Nephron (organoid): ENCODE results near the gene DLGAP1.

ENCODE experiments used
- H3K27ac Mint-ChIP-seq, 3 experiments: 2 replicates each; pipeline ENCODE4 v1.8.0; 2020; ENCODE audit warnings: mixed read lengths in 3 of 3, mild to moderate bottlenecking in 2 of 3, moderate library complexity in 1 of 3
- H3K27me3 Mint-ChIP-seq: 2 replicates; pipeline ENCODE4 v1.8.0; 2021; ENCODE audit warnings: low read depth, mild to moderate bottlenecking, moderate library complexity, mixed read lengths
- H3K36me3 Mint-ChIP-seq: 2 replicates; pipeline ENCODE4 v1.8.0; 2020; ENCODE audit warnings: low read depth, mixed read lengths
- H3K4me1 Mint-ChIP-seq: 2 replicates; pipeline ENCODE4 v1.8.0; 2020; ENCODE audit warnings: mixed read lengths
- H3K4me3 Mint-ChIP-seq, 3 experiments: 2 replicates each; pipeline ENCODE4 v1.8.0; 2020; ENCODE audit warnings: mild to moderate bottlenecking in 3 of 3, mixed read lengths in 3 of 3, moderate library complexity in 2 of 3
- H3K9me3 Mint-ChIP-seq: 2 replicates; pipeline ENCODE4 v1.8.0; 2020; ENCODE audit warnings: mixed read lengths
- TF ChIP-seq, protein P1 (sequence below), 3 experiments: fragments of 200-600 bp; sonication (generic); IDR thresholded peaks; one replicate each; pipeline ENCODE4 v1.5.0; 2021; ENCODE audit warnings: antibody characterized with exemption in 3 of 3; ENCODE audit not compliant: unreplicated experiment in 3 of 3

The DLGAP1 gene

DNA sequence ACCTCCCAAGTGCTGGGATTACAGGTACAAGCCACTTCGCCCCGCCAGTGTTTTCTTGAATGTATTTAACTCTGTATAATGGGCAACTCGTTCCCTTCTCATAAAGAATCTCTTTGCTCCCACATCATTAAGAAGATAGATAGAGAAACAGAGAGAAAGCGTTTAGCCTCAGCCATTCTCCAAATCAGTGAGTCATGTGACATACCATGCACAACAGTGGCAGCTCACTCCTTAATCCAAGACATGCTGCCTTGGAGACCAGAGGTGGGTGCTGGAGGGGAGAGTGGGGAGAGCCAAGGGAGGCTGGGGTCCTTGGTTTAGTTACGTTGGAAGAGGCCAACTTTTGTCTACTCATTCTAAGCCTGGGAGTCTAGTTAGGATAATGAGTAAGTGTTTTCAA, 950.5 kb downstream of the DLGAP1 start:
- Mint-ChIP-seq H3K9me3 (no peaks in the 10 kb centered on the region), H3K27ac (no peak overlapping the region)

DNA sequence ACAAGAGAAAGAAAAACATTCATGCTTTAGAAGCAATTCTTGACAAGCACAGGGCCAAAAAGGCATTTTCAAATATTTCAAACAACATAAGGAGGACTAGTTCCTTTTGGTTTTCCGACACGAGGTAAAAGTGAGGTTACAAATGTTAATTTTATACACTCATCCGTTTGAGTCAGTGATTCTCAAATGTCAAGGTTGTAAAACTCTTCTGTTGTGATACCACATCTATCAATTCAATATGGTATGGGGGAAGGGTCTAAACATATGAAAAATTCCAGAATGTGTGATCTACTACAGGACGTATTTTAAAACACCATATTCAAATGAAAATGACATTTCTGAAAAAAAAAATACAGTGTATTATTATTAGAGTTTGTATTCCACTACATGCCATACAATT, 952.5 kb downstream of the DLGAP1 start:
- H3K27ac Mint-ChIP-seq, result peak overlapping the region in 1 of 3 experiments; percentile 28
- H3K4me3 Mint-ChIP-seq, result no peak overlapping the region
- H3K4me1 Mint-ChIP-seq, result peaks cover 13% of the 10 kb centered on the region
- no peaks in the 10 kb centered on the region for H3K9me3 Mint-ChIP-seq
- TF ChIP-seq, protein P1, sequence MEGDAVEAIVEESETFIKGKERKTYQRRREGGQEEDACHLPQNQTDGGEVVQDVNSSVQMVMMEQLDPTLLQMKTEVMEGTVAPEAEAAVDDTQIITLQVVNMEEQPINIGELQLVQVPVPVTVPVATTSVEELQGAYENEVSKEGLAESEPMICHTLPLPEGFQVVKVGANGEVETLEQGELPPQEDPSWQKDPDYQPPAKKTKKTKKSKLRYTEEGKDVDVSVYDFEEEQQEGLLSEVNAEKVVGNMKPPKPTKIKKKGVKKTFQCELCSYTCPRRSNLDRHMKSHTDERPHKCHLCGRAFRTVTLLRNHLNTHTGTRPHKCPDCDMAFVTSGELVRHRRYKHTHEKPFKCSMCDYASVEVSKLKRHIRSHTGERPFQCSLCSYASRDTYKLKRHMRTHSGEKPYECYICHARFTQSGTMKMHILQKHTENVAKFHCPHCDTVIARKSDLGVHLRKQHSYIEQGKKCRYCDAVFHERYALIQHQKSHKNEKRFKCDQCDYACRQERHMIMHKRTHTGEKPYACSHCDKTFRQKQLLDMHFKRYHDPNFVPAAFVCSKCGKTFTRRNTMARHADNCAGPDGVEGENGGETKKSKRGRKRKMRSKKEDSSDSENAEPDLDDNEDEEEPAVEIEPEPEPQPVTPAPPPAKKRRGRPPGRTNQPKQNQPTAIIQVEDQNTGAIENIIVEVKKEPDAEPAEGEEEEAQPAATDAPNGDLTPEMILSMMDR (IDR thresholded peaks at IDR 0.05; ENCODE audit: unreplicated experiment in 3 of 3), result no peak
- peaks cover 26% of the 10 kb centered on the region for H3K27me3 Mint-ChIP-seq
- no peaks in the 10 kb centered on the region for H3K36me3 Mint-ChIP-seq

More for the DNA sequence above, 950.5 kb downstream of the DLGAP1 start:
- Mint-ChIP-seq H3K4me1 (peaks cover 24% of the 10 kb centered on the region), H3K27me3 (peaks cover 14% of the 10 kb centered on the region), H3K36me3 (no peaks in the 10 kb centered on the region), H3K4me3 (no peak overlapping the region)
- TF ChIP-seq, protein P1 (IDR thresholded peaks at IDR 0.05; ENCODE audit: unreplicated experiment in 3 of 3), result no peak

DNA sequence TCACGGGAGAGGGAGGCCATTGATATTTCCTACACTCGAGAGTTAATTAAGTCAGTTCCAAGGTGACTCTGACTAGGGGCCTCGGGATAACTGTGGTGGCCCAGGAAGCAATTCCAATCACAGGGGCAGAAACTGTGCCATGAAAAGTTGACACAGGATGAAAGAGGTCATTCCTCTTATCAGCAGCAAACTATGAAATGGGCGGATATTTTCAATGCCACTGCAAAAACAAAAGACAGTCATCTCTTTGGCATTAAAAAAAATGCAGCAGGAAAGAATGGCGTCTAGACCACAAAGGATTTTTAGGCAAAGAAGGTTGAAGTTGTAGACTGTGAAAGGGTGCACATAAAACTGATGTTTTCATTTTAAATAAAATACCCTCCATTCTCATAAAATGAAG, 955.1 kb downstream of the DLGAP1 start:
- Mint-ChIP-seq H3K27me3 (peaks cover 27% of the 10 kb centered on the region), H3K27ac (no peak overlapping the region), H3K9me3 (no peaks in the 10 kb centered on the region), H3K4me3 (no peak overlapping the region), H3K36me3 (no peaks in the 10 kb centered on the region), H3K4me1 (peaks cover 13% of the 10 kb centered on the region)
- TF ChIP-seq, protein P1 (IDR thresholded peaks at IDR 0.05; ENCODE audit: unreplicated experiment in 3 of 3), result no peak

DNA sequence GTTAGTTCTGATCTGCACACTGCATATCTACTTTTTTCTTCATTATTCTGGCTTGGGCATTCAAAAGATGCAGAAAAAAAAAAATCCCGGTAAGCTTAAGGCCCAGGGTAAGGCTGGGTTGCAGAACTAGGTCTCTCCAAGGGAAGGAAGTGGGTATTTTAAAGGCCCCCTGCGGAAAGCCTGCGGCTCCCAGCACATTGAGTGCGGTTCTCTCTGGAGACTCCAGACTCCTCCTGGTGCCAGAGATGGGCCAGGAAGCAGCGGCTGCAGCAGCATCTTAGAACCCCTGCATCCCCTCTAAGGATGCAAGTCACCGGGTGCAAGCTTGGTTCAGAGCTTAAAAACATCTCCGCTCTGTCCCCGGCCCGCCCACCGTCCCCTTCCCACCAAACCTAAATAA, 955.6 kb downstream of the DLGAP1 start:
- TF ChIP-seq, protein P1 (IDR thresholded peaks at IDR 0.05; ENCODE audit: unreplicated experiment in 3 of 3), result no peak
- H3K27ac Mint-ChIP-seq, result no peak overlapping the region
- H3K27me3 Mint-ChIP-seq, result peaks cover 26% of the 10 kb centered on the region
- peak overlapping the region; percentile 77 to 79 (median 77) for H3K4me3 Mint-ChIP-seq
- H3K36me3 Mint-ChIP-seq, result no peaks in the 10 kb centered on the region
- no peaks in the 10 kb centered on the region for H3K9me3 Mint-ChIP-seq
- H3K4me1 Mint-ChIP-seq, result peaks cover 13% of the 10 kb centered on the region

DNA sequence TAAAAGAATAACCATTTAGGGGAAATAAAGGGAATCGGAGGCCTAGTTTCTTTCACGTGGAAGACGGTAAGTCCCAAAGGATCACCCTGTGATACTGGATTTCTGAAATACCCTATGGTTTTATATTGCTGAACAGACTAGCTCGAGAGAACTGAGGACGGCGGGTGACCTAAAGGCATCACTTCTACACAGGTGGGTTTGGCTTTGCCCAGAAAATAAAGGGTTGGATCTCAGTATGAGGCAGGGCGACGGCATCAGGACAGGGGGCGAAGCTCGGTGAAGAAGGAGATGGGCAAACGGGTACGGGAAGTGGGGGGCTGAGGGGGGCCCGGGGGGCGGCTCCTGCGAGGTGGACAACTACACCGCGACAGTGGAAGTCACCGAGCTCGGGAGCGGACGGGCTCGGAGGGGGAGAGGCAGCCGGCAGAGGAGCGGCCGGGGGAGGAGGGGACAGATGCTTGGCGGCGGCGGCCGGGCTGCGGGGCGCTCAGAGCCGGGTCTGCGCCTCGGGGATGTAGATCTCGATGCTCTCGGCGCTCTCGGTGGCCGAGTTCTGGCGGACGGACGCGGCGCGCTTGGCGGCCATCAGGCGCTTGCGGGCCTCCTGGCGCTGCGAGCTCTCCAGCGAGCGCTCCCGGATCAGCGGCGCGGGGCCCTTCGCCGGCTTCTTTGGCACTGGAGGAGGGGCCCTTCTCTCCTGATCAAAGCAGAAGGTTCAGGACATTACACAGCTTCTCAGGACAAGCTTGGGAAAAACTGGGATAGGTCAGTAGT, 956.2 kb downstream of the DLGAP1 start:
- TF ChIP-seq, protein P1 (IDR thresholded peaks at IDR 0.05; ENCODE audit: unreplicated experiment in 3 of 3), result no peak
- Mint-ChIP-seq H3K27ac (no peak overlapping the region), H3K36me3 (no peaks in the 10 kb centered on the region), H3K4me3 (peak overlapping the region; percentile 77 to 79 (median 77)), H3K4me1 (peaks cover 13% of the 10 kb centered on the region), H3K27me3 (peaks cover 26% of the 10 kb centered on the region), H3K9me3 (no peaks in the 10 kb centered on the region)
